Measurements from ENCODE around the gene SLC1A3. TPM values are rescaled to one million over a fixed set of nuclear protein-coding genes. Genes with fewer than 3 reads are reported as not detected.
"Not testable (repeated sequence)": the region's sequence is repeated elsewhere in the genome, so short reads cannot be mapped to it uniquely, and the experiment has no call there.

SLC1A3 gene
- total RNA-seq, 4 donors from 2014 or later, result 9.3 to 17.0 (median 15.4) TPM

GRCh38 chr5:36571401-36572042 lies 34.9 kb upstream of the SLC1A3 start:
- 66 to 80% methylated on average over 4 of the region's 4 CpGs for WGBS, 2 donors
- Histone ChIP-seq H3K27me3 (no peaks in the 10 kb centered on the region), H3K4me1 (peaks cover 17 to 22% of the 10 kb centered on the region in 2 donors), H3K9me3 (no peaks in the 10 kb centered on the region), H3K36me3 (no peaks in the 10 kb centered on the region), H3K4me3 (replicated peaks in 1 of 3) (no peak overlapping the region), H3K27ac (no peak overlapping the region)
- DNase-seq, result no peak
- intact Hi-C loops (cut with DNase I), result no loop called here
- TF ChIP-seq POLR2A (IDR thresholded peaks at IDR 0.05) (no peak), CTCF (IDR thresholded peaks at IDR 0.05) (no peak)

GRCh38 chr5:36573438-36573837 lies 33.0 kb upstream of the SLC1A3 start:
- TF ChIP-seq CTCF (IDR thresholded peaks at IDR 0.05) (no peak), POLR2A (IDR thresholded peaks at IDR 0.05) (no peak)
- no peak for DNase-seq
- 58 to 59% methylated on average over 2 of the region's 2 CpGs for WGBS, 2 donors
- H3K4me1 ChIP-seq, result peaks cover 17 to 22% of the 10 kb centered on the region in 2 donors
- intact Hi-C loops (cut with DNase I), result no loop called here
- H3K36me3 ChIP-seq, result no peaks in the 10 kb centered on the region
- no peaks in the 10 kb centered on the region for H3K27me3 ChIP-seq
- H3K27ac ChIP-seq, result no peak overlapping the region
- no peak overlapping the region for H3K4me3 ChIP-seq (replicated peaks in 1 of 3)
- no peaks in the 10 kb centered on the region for H3K9me3 ChIP-seq

- Histone ChIP-seq H3K27ac (no peak overlapping the region), H3K4me3 (replicated peaks in 1 of 3) (no peak overlapping the region), H3K36me3 (no peaks in the 10 kb centered on the region), H3K27me3 (no peaks in the 10 kb centered on the region), H3K9me3 (no peaks in the 10 kb centered on the region), H3K4me1 (peaks cover 4 to 6% of the 10 kb centered on the region in 2 donors)
- DNase-seq, result no peak
- 74 to 76% methylated on average over 4 of the region's 4 CpGs for WGBS, 2 donors
- TF ChIP-seq POLR2A (IDR thresholded peaks at IDR 0.05) (no peak), CTCF (IDR thresholded peaks at IDR 0.05) (no peak)
- intact Hi-C loops (cut with DNase I), result no loop called here
Observed at GRCh38 chr5:36575361-36575781, 31.0 kb upstream of the SLC1A3 start.

- 57 to 65% methylated on average over 2 of the region's 2 CpGs for WGBS, 2 donors
- intact Hi-C loops (cut with DNase I), result no loop called here
- H3K36me3 ChIP-seq, result no peaks in the 10 kb centered on the region
- H3K27ac ChIP-seq, result no peak overlapping the region
- no peak for TF ChIP-seq CTCF (IDR thresholded peaks at IDR 0.05)
- H3K27me3 ChIP-seq, result no peaks in the 10 kb centered on the region
- H3K4me3 ChIP-seq (replicated peaks in 1 of 3), result no peak overlapping the region
- DNase-seq, result no peak
- no peaks in the 10 kb centered on the region for H3K4me1 ChIP-seq
- H3K9me3 ChIP-seq, result no peaks in the 10 kb centered on the region
Observed at GRCh38 chr5:36576721-36577120, 29.7 kb upstream of the SLC1A3 start.

- H3K27me3 ChIP-seq; H3K4me3 ChIP-seq (replicated peaks in 1 of 3); H3K4me1 ChIP-seq; DNase-seq; intact Hi-C loops (cut with DNase I); H3K9me3 ChIP-seq; H3K36me3 ChIP-seq; H3K27ac ChIP-seq: not testable (repeated sequence)
Observed at GRCh38 chr5:36579858-36580257, 26.5 kb upstream of the SLC1A3 start.

- Histone ChIP-seq H3K27me3 (no peaks in the 10 kb centered on the region), H3K9me3 (no peaks in the 10 kb centered on the region), H3K4me3 (replicated peaks in 1 of 3) (no peak overlapping the region), H3K36me3 (no peaks in the 10 kb centered on the region), H3K27ac (no peak overlapping the region), H3K4me1 (no peaks in the 10 kb centered on the region)
- no peak for DNase-seq
- WGBS, 2 donors, result 86% methylated on average over 3 of the region's 3 CpGs
- intact Hi-C loops (cut with DNase I), result no loop called here
- no peak for TF ChIP-seq POLR2A (IDR thresholded peaks at IDR 0.05)
- no peak for TF ChIP-seq CTCF (IDR thresholded peaks at IDR 0.05)
Observed at GRCh38 chr5:36581070-36581469, 25.3 kb upstream of the SLC1A3 start.

Data from thyroid gland (tissue), 4 donors.